Testis (tissue), 2 donors: ENCODE results near the gene ERVFRD-1.

Source experiments
- POLR2A ChIP-seq: fragments of 450-650 bp; IDR thresholded peaks from one replicate; pipeline ENCODE4 v1.6.1; 2017; ENCODE audit warnings: antibody characterized with exemption, mild to moderate bottlenecking, moderate library complexity
- TF ChIP-seq, protein P1 (sequence below), 3 experiments: fragments of 450-650 bp in 2 of 3; fragments of 200-600 bp in 1 of 3; sonication (generic) in 1 of 3; IDR thresholded peaks; one replicate each; pipeline ENCODE4 v1.5.1; 2016 to 2019; ENCODE audit warnings: antibody characterized with exemption in 3 of 3, mild to moderate bottlenecking in 2 of 3, moderate library complexity in 1 of 3

DNA sequence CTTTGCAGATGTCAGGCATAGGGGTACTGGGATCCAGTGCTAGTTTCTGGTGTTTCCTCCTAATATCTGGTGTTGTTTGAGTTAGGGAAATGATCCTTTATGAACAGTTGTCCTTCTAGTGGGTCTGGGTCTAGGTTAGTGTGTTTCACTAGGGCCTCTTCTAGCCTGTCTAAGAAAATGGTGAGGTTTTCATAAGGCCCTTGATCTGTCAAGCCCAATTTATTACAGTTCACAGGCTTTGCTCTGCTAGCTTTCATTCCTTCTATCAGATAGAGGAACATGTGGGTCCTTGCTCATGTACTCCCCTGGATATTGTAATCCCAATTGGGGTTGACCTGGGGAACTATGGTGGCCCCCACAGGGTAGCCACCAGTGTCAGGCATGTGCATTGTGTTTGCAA, 2.8 kb downstream of the ERVFRD-1 start:
- TF ChIP-seq, protein P1, sequence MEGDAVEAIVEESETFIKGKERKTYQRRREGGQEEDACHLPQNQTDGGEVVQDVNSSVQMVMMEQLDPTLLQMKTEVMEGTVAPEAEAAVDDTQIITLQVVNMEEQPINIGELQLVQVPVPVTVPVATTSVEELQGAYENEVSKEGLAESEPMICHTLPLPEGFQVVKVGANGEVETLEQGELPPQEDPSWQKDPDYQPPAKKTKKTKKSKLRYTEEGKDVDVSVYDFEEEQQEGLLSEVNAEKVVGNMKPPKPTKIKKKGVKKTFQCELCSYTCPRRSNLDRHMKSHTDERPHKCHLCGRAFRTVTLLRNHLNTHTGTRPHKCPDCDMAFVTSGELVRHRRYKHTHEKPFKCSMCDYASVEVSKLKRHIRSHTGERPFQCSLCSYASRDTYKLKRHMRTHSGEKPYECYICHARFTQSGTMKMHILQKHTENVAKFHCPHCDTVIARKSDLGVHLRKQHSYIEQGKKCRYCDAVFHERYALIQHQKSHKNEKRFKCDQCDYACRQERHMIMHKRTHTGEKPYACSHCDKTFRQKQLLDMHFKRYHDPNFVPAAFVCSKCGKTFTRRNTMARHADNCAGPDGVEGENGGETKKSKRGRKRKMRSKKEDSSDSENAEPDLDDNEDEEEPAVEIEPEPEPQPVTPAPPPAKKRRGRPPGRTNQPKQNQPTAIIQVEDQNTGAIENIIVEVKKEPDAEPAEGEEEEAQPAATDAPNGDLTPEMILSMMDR (IDR thresholded peaks at IDR 0.05), result no peak
- TF ChIP-seq POLR2A, result no peak
